ENCODE data around the gene INPP5F. TPM values are rescaled to one million over a fixed set of nuclear protein-coding genes. Genes with fewer than 3 reads are reported as not detected.

Gene INPP5F, protein sequence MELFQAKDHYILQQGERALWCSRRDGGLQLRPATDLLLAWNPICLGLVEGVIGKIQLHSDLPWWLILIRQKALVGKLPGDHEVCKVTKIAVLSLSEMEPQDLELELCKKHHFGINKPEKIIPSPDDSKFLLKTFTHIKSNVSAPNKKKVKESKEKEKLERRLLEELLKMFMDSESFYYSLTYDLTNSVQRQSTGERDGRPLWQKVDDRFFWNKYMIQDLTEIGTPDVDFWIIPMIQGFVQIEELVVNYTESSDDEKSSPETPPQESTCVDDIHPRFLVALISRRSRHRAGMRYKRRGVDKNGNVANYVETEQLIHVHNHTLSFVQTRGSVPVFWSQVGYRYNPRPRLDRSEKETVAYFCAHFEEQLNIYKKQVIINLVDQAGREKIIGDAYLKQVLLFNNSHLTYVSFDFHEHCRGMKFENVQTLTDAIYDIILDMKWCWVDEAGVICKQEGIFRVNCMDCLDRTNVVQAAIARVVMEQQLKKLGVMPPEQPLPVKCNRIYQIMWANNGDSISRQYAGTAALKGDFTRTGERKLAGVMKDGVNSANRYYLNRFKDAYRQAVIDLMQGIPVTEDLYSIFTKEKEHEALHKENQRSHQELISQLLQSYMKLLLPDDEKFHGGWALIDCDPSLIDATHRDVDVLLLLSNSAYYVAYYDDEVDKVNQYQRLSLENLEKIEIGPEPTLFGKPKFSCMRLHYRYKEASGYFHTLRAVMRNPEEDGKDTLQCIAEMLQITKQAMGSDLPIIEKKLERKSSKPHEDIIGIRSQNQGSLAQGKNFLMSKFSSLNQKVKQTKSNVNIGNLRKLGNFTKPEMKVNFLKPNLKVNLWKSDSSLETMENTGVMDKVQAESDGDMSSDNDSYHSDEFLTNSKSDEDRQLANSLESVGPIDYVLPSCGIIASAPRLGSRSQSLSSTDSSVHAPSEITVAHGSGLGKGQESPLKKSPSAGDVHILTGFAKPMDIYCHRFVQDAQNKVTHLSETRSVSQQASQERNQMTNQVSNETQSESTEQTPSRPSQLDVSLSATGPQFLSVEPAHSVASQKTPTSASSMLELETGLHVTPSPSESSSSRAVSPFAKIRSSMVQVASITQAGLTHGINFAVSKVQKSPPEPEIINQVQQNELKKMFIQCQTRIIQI
- 10 to 100 TPM; 23.1 to 23.9 TPM for total RNA-seq
- polyA plus RNA-seq: 10 to 100 TPM in 1 of 2 donors, 1 to 10 TPM in 1; 6.9 to 13.4 TPM
- long read RNA-seq, donor 1, full-length matches to known transcripts: 4 of 10 reads
- long read RNA-seq, donor 1, partial matches to known transcripts: 2 of 10 reads
- long read RNA-seq, donor 1, other reads (novel, unspliced or antisense): 4 of 10 reads
- long read RNA-seq, donor 2, partial matches to known transcripts: 0 of 7 reads
- long read RNA-seq, donor 2, other reads (novel, unspliced or antisense): 6 of 7 reads

- WGBS, 2 donors: 1% methylated on average over 58 to 95 of the region's 95 CpGs
- peak within 1 kb of the TSS; percentile 59 to 64 for H3K4me3 ChIP-seq (ENCODE audit: low read length in 2 of 2)
- intact Hi-C loops (cut with DNase I): loop anchor here in 1 of 2 donors (5.0 kb wide), 1 partner anchor 44 kb away; no protein-coding TSS in a partner anchor
These were observed at the start of gene INPP5F for GRCh38 chr10:119725828-119726675. Gene INPP5F (plus strand): TSS chr10:119726050. CDS start chr10:119726263, 213 bp downstream.

DNA sequence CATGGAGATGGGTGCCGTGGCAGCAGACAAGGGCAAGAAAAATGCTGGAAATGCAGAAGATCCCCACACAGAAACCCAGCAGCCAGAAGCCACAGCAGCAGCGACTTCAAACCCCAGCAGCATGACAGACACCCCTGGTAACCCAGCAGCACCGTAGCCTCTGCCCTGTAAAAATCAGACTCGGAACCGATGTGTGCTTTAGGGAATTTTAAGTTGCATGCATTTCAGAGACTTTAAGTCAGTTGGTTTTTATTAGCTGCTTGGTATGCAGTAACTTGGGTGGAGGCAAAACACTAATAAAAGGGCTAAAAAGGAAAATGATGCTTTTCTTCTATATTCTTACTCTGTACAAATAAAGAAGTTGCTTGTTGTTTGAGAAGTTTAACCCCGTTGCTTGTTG, 48.7 kb upstream of the INPP5F start:
- Histone ChIP-seq H3K9me3 (ENCODE audit: control insufficient read depth, low read length) (no peaks in the 10 kb centered on the region), H3K36me3 (ENCODE audit: control insufficient read depth in 1 of 2, insufficient read depth in 2 of 2, low read length in 1 of 2) (peaks cover 2 to 14% of the 10 kb centered on the region in 2 donors)

More at GRCh38 chr10:119725828-119726675, at the start of gene INPP5F:
- Histone ChIP-seq H3K4me1 (ENCODE audit: control insufficient read depth in 1 of 2, insufficient read depth in 2 of 2, low read length in 2 of 2) (peaks cover 0 to 6% of the 10 kb centered on the region in 2 donors), H3K36me3 (ENCODE audit: control insufficient read depth in 1 of 2, insufficient read depth in 2 of 2, low read length in 1 of 2) (no peaks in the 10 kb centered on the region), H3K27ac (ENCODE audit: low read depth in 1 of 2, low read length in 2 of 2) (peak within 1 kb of the TSS; percentile 28 to 58), H3K27me3 (ENCODE audit: control insufficient read depth in 1 of 2, insufficient read depth in 2 of 2, low read length in 1 of 2) (no peaks in the 10 kb centered on the region), H3K9me3 (ENCODE audit: control insufficient read depth, low read length) (no peaks in the 10 kb centered on the region)
- DNase-seq: peak; percentile 100
- ATAC-seq (ENCODE audit: low FRiP score): peak; percentile 99

DNA sequence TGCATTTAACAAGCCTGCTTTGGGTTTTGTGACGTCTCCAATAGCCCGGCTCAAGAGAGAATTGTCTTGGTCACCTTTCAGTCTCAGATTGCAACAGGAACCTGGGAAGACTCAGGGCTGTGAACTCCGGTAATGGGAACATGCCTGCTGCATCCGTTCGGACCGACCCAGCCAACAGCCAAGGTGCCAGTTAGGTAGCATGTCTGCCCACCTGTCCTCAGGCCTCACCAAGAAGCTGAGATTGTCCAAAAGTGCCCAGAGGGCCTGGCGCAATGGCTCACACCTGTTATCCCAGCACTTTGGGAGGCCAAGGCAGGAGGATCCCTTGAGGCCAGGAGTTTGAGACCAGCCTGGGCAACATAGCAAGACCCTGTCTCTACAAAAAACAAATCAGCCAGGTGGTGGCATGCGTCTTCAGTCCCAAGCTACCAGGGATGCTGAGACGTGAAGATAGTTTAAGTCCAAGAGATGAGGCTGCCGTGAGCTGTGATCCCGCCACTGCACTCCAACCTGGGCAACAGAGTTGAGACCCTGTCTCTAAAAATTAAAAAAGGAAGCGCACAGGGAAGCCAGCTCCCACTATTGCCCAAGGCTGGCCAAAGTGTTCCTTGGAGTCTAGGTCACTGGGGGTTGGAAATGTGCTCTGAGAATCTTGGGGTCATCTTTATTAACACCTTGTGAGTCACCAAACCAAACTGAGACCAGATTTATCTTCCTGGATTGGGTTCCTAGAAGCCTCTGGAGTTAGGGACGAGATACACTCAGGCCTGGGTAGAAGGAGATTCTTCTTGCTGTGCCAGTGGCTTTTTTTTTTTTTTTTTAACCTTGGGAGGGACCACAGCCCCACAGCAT, 47.7 kb upstream of the INPP5F start:
- intact Hi-C loops (cut with DNase I): loop anchor here in 1 of 2 donors (2.0 kb wide), 1 partner anchor 19 kb away; no protein-coding TSS in a partner anchor
- ATAC-seq (ENCODE audit: low FRiP score): no peak
- Histone ChIP-seq H3K36me3 (ENCODE audit: control insufficient read depth in 1 of 2, insufficient read depth in 2 of 2, low read length in 1 of 2) (peaks cover 2 to 8% of the 10 kb centered on the region in 2 donors), H3K27ac (ENCODE audit: low read depth in 1 of 2, low read length in 2 of 2) (peak overlapping the region; percentile 58 to 89), H3K9me3 (ENCODE audit: control insufficient read depth, low read length) (no peaks in the 10 kb centered on the region), H3K4me3 (ENCODE audit: low read length in 2 of 2) (no peak overlapping the region), H3K4me1 (ENCODE audit: control insufficient read depth in 1 of 2, insufficient read depth in 2 of 2, low read length in 2 of 2) (peaks cover 0 to 6% of the 10 kb centered on the region in 2 donors), H3K27me3 (ENCODE audit: control insufficient read depth in 1 of 2, insufficient read depth in 2 of 2, low read length in 1 of 2) (no peaks in the 10 kb centered on the region)
- DNase-seq: no peak
- WGBS, 2 donors: 86 to 88% methylated on average over 13 of the region's 13 CpGs

More for the DNA sequence above, 48.7 kb upstream of the INPP5F start:
- 83 to 85% methylated on average over 6 of the region's 6 CpGs for WGBS, 2 donors
- DNase-seq: no peak
- intact Hi-C loops (cut with DNase I): no loop called here
- Histone ChIP-seq H3K27ac (ENCODE audit: low read depth in 1 of 2, low read length in 2 of 2) (no peak overlapping the region), H3K4me3 (ENCODE audit: low read length in 2 of 2) (no peak overlapping the region), H3K4me1 (ENCODE audit: control insufficient read depth in 1 of 2, insufficient read depth in 2 of 2, low read length in 2 of 2) (peaks cover 0 to 6% of the 10 kb centered on the region in 2 donors), H3K27me3 (ENCODE audit: control insufficient read depth in 1 of 2, insufficient read depth in 2 of 2, low read length in 1 of 2) (no peaks in the 10 kb centered on the region)
- no peak for ATAC-seq (ENCODE audit: low FRiP score)

DNA sequence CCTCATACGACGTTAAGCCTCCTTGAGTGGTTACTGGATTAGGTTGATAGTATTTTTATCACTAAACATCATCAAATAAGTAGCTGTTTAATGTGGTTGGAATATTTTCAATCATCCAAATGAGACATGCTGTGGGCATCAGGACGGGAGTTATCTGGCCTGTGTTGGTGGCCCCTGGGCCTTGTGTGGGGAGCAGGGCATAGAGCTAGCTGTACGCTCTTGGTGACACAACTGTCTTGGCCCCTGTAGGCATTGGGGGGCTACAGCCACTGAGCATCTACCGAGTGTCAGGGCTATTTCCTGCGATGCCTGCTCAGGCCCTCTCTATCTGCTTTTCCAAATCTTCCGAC, 46.4 kb upstream of the INPP5F start:
- H3K27ac ChIP-seq (ENCODE audit: low read depth in 1 of 2, low read length in 2 of 2): peak overlapping the region; percentile 52 to 89
- H3K36me3 ChIP-seq (ENCODE audit: control insufficient read depth in 1 of 2, insufficient read depth in 2 of 2, low read length in 1 of 2): peaks cover 2 to 7% of the 10 kb centered on the region in 2 donors
- ATAC-seq (ENCODE audit: low FRiP score) (peak; percentile 39), DNase-seq (no peak)
- H3K4me1 ChIP-seq (ENCODE audit: control insufficient read depth in 1 of 2, insufficient read depth in 2 of 2, low read length in 2 of 2): peaks cover 0 to 6% of the 10 kb centered on the region in 2 donors
- H3K27me3 ChIP-seq (ENCODE audit: control insufficient read depth in 1 of 2, insufficient read depth in 2 of 2, low read length in 1 of 2): no peaks in the 10 kb centered on the region
- H3K4me3 ChIP-seq (ENCODE audit: low read length in 2 of 2): no peak overlapping the region
- intact Hi-C loops (cut with DNase I): loop anchor here in 1 of 2 donors (2.0 kb wide), 1 partner anchor 21 kb away; no protein-coding TSS in a partner anchor
- H3K9me3 ChIP-seq (ENCODE audit: control insufficient read depth, low read length): no peaks in the 10 kb centered on the region
- WGBS, 2 donors: 83 to 85% methylated on average over 7 of the region's 7 CpGs

DNA sequence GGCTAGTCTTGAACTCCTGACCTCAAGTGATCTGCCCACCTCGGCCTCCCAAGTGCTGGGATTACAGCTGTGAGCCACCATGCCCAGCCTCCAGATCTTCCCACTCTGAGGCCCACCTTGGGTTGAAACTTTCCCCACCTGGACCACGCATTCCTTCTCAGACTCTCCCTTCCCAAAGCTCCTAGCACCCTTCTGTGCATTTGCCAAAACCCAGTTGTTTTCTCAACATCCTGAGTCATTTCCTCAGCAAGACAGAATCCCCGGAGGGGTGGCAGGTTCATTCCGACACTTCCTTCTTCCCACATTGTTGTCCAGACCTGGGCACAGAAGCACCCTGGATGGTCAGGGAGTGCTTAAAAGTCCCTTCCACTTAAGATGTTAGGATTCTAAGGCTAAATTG, 45.8 kb upstream of the INPP5F start:
- ATAC-seq (ENCODE audit: low FRiP score) (peak; percentile 4), DNase-seq (peak in 1 of 2 donors; percentile 66)
- no peaks in the 10 kb centered on the region for H3K9me3 ChIP-seq (ENCODE audit: control insufficient read depth, low read length)
- peaks cover 0 to 6% of the 10 kb centered on the region in 2 donors for H3K4me1 ChIP-seq (ENCODE audit: control insufficient read depth in 1 of 2, insufficient read depth in 2 of 2, low read length in 2 of 2)
- H3K27ac ChIP-seq (ENCODE audit: low read depth in 1 of 2, low read length in 2 of 2): peak overlapping the region; percentile 16 to 62
- no peak overlapping the region for H3K4me3 ChIP-seq (ENCODE audit: low read length in 2 of 2)
- H3K27me3 ChIP-seq (ENCODE audit: control insufficient read depth in 1 of 2, insufficient read depth in 2 of 2, low read length in 1 of 2): no peaks in the 10 kb centered on the region
- intact Hi-C loops (cut with DNase I): loop anchor here (2.0 to 10.0 kb wide), 4 partner anchors 29 to 192 kb away; partner anchors contain the start of genes BAG3 (in 1 of the 2), INPP5F (in 1 of the 2) and MCMBP (in 1 of the 2)
- peaks cover 2 to 7% of the 10 kb centered on the region in 2 donors for H3K36me3 ChIP-seq (ENCODE audit: control insufficient read depth in 1 of 2, insufficient read depth in 2 of 2, low read length in 1 of 2)
- 24 to 31% methylated on average over 4 of the region's 4 CpGs for WGBS, 2 donors

GRCh38 chr10:119680650-119681081, 45.2 kb upstream of the INPP5F start:
- intact Hi-C loops (cut with DNase I): loop anchor here (2.0 to 10.0 kb wide), 4 partner anchors 30 to 192 kb away; partner anchors contain the start of genes BAG3 (in 1 of the 2), INPP5F (in 1 of the 2) and MCMBP (in 1 of the 2)

More at GRCh38 chr10:119680650-119681081, 45.2 kb upstream of the INPP5F start:
- DNase-seq (peak in 1 of 2 donors; percentile 61), ATAC-seq (ENCODE audit: low FRiP score) (peak; percentile 3)
- peak overlapping the region; percentile 16 to 76 for H3K27ac ChIP-seq (ENCODE audit: low read depth in 1 of 2, low read length in 2 of 2)
- no peak overlapping the region for H3K4me3 ChIP-seq (ENCODE audit: low read length in 2 of 2)
- peaks cover 0 to 6% of the 10 kb centered on the region in 2 donors for H3K4me1 ChIP-seq (ENCODE audit: control insufficient read depth in 1 of 2, insufficient read depth in 2 of 2, low read length in 2 of 2)
- 5 to 9% methylated on average over 9 of the region's 9 CpGs for WGBS, 2 donors
- no peaks in the 10 kb centered on the region for H3K9me3 ChIP-seq (ENCODE audit: control insufficient read depth, low read length)
- peaks cover 0 to 7% of the 10 kb centered on the region in 2 donors for H3K36me3 ChIP-seq (ENCODE audit: control insufficient read depth in 1 of 2, insufficient read depth in 2 of 2, low read length in 1 of 2)
- no peaks in the 10 kb centered on the region for H3K27me3 ChIP-seq (ENCODE audit: control insufficient read depth in 1 of 2, insufficient read depth in 2 of 2, low read length in 1 of 2)
